GM19395 (cell line): ENCODE measurements around the gene NRP1.

Experiments used
- ATAC-seq: cut with Tn5 transposase; IDR thresholded peaks from one replicate; pipeline ENCODE4 v1.9.1; 2021; ENCODE audit warnings: mild to moderate bottlenecking, moderate library complexity; ENCODE audit not compliant: unreplicated experiment

NRP1 gene

GRCh38 chr10:33350041-33350440 lies 15.6 kb upstream of the NRP1 start:
- ATAC-seq: no peak

GRCh38 chr10:33349268-33349667 lies 14.8 kb upstream of the NRP1 start:
- no peak for ATAC-seq

GRCh38 chr10:33347211-33347610 lies 12.7 kb upstream of the NRP1 start:
- ATAC-seq: no peak

GRCh38 chr10:33345236-33345635 lies 10.8 kb upstream of the NRP1 start:
- ATAC-seq: no peak

- no peak for ATAC-seq
Observed at GRCh38 chr10:33344676-33345075, 10.2 kb upstream of the NRP1 start.

GRCh38 chr10:33341637-33342036 lies 7.2 kb upstream of the NRP1 start:
- no peak for ATAC-seq

DNA sequence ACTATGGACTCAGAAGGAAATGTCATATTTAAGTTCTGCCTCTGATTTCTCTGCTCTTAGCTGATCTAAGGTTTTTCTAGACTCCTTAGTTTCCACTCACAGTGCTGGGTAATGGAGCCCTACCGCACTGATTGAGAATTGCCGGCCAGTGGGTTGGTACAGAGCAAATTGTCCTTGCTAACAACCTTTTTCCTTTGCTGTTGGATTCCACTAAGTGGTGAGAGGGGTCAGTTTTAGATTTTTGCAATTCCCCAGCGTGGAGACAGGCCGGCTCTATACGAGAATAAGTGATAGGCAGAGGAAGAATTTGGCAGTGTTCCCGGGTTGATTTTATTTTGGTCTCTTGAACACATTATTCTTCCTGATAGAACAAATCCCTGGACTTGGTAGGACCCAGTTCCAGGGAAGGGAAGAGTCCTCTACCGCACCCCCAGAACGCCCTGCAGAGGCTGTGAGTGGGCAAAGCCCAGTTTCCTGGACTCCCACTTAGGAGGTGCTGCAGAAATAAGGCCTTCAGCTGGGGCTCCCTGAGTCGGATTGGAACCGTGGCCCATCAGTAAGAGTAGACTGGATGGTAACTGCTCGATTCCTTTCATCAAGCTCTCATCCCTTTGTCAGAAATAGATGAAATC lies 3.0 kb upstream of the NRP1 start:
- no peak for ATAC-seq

DNA sequence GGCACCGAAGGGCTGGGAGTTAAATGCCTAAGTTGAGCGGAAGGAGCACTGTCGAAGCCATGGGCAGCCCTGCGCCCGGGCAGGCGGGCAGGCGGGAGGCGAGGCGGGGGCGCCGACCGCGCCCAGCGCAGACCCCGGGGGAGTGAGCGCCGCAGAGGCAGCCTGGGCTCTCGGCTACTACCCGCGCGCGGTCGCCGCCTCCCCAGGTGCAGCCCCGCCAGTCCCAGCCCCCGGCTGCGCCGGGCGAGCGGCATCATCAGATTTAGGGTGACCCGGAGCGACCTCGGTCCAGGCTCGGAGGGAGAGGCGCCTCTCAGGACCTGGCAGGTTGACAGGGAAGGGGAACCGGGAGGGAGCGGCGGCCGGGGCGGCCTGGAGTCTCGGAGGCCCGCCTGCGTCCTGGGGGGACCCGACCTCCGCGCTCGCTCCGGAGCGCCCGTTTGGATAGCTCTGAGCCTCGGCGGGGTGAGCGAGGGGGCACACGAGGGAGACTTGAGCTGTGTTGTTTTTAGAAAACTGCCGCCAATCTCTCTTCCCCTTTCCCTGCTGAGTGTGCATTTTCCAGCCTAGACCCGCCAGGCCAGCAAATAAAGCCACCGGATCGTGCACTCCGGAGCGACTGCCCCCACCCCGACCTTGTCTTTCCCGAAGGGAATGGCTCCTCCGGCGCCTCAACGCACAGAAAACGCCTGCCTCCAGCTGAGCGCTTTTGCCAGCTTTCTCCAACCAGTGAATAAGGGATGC lies 2.3 kb upstream of the NRP1 start:
- ATAC-seq: no peak

- no peak for ATAC-seq
Observed at GRCh38 chr10:33335801-33336581, 1.5 kb upstream of the NRP1 start.

GRCh38 chr10:33335551-33335800 lies 1.0 kb upstream of the NRP1 start:
- no peak for ATAC-seq

GRCh38 chr10:33334805-33335550 lies 511 bp upstream of the NRP1 start:
- no peak for ATAC-seq

DNA sequence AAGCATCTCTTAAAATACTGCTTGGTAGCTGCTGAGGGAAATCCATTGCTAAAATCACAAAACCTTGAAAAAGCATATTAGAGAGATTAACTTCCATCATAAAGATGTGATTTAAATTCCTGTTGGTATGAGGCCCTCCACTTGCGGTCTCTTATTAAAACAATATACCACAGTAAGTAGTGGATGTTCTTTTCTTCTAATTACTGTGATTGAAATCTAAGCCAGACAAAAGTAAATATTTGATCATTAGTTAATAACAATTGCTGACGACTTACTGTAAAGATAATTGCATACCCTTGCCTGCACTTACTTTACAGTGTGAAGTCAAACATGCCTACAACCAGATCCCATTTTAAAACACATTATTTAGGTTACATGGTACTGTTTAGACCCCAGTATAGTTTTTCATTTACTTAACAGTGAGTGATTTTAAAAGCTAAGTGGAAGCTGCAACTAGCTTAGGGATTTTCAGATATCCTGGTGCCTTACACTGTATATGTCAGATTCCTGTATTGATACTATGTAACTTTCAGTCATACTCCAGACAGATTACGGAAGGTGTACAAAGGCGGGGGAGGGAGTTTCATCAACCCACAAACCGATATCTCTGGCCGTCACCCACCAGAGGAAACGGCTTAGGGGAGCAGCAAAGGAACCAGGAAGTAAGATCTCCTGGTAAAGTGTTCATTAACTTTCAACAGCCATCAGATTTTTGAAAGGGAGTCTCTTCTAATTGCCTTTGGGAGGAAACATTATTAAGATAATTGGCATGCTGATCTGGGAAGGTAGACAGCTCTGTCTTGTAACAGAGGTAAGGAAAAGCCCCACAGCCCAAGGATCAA lies 986 bp downstream of the NRP1 start:
- no peak for ATAC-seq

- ATAC-seq: no peak
Observed at GRCh38 chr10:33332183-33333065, 2.0 kb downstream of the NRP1 start.

GRCh38 chr10:33331379-33331694 lies 3.1 kb downstream of the NRP1 start:
- ATAC-seq: no peak

DNA sequence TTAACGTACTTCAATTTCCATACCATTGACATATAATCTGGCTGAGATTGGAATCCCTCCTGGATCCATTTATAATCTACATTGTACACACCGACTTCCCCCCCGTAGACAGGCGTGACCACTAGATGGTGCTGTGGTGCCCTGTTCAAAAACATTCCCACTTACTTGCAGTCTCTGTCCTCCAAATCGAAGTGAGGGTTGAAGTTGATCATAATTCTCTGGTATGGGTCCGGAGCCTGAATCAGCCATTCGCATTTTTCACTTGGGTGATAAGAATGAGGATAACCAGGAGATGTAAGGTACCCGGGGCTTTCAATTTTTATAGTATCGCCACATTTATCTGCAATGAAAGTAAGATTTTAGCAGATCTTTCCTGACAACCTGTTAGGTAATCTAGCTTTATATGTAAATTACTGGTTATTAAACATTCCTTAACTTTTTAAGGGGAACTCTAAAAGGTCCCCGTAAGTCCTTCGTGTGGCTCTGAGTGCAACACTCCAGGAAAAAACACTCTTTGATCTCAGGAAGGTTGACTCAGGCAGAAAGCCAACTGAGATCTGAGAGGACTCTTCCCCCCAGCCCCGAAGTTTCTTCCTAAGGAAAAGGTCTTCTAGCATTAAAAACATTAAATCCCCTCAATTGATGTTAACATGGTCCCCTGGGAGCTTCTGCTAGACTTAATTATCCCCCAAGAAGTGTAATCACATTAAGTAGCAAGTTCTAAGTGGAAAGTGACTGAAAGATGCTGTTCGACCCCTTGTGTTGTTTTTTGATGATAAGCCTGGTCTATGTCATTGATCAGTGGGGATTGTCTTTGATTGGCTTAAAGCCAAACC lies 3.7 kb downstream of the NRP1 start:
- ATAC-seq: peak; percentile 60

DNA sequence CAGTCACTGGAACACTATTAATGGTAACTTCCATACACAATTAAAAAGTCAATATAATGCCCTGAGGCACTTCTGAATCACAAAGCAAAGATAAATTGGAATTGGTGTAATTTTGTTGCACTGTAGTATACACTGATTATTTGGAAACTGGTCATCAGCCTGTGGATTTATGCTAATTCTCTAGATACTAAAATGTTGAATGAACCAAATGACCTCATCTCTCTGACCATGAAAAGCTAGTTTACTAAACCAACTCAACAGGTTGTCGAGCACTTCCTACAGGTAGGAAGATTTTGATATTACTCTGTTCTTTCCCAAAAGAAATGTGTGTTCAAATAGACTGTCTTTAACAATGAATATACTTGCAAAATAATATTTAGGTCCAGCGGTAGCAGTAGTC lies 5.3 kb downstream of the NRP1 start:
- ATAC-seq: no peak

DNA sequence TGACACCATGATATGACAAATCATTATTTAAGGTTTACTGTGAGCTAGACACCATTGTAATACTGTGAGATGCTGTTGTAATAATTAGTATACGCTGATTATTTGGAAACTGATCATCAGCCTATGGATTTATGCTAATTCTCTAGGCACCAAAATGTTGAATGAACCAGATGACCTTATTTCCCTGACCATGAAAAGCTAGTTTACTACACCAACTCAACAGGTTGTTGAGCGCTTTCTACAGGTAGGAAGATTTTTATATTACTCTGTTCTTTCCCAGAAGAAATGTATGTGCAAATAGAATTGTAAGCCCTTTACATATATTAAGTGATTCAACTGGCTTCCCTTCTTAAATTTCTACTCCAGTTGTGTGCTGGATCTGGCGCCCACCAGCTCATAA lies 6.2 kb downstream of the NRP1 start:
- ATAC-seq: no peak

DNA sequence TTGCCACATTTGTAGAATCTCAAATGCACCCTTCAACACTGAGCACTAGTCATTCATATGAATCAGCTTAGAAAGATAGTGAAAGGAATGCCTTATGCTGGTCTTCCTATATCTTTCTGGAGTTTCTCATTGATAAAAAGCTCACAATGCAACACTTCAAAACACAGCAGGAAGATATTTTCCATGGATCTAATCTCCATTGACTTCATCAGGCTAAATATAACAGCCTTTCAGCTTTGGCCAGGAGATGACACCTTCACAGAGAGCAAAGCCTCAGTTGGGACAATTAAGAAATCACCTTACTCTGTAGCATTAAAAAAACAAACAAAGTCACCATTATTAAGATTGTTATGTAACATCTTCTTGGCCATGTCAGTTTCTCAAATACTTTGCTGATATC lies 6.7 kb downstream of the NRP1 start:
- ATAC-seq: no peak

DNA sequence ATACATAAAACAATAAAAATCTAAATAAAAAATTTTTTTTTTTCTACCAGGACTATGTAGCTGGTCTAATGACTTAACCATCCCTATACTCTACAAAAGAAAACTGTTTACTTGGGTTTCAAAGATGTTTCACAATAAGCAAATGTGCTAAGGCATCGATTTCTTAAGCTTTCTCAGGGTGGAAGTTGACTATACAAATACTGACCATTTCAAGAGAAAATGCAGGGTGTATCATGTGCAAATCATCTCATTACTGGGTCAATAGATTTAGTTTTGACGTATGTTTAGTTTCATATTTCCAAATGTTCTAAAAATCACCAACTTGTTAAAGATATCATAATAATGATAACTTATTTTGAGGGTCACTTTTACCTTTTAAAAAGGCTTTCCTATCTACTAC lies 7.5 kb downstream of the NRP1 start:
- ATAC-seq: no peak
